HG03457 (cell line): ENCODE results near the gene NXNL1.
A peak's percentile ranks its signal among the peaks of the same experiment; 100 is the strongest.

Source experiments
- ATAC-seq: cut with Tn5 transposase; IDR thresholded peaks from one replicate; pipeline ENCODE4 v1.9.1; 2021; ENCODE audit warnings: moderate number of reproducible peaks; ENCODE audit not compliant: unreplicated experiment

The NXNL1 gene

GRCh38 chr19:17421942-17422341 is 38.8 kb downstream of the NXNL1 start:
- no peak for ATAC-seq

- peak; percentile 9 for ATAC-seq
Observed at GRCh38 chr19:17420475-17420924, 40.2 kb downstream of the NXNL1 start.

- ATAC-seq = peak; percentile 60
Observed at GRCh38 chr19:17419621-17420474, 40.9 kb downstream of the NXNL1 start, which contains the start of gene MVB12A. Gene MVB12A, plus strand, starts transcription at chr19:17420047. Its CDS starts 89 bp downstream, at chr19:17420136.

- no peak for ATAC-seq
Observed at GRCh38 chr19:17419154-17419620, 41.5 kb downstream of the NXNL1 start.

GRCh38 chr19:17418710-17419109 is 42.0 kb downstream of the NXNL1 start:
- ATAC-seq = no peak

GRCh38 chr19:17415121-17415520 is 45.6 kb downstream of the NXNL1 start:
- no peak for ATAC-seq

GRCh38 chr19:17414097-17414496 is 46.6 kb downstream of the NXNL1 start:
- no peak for ATAC-seq

- ATAC-seq = no peak
Observed at GRCh38 chr19:17411801-17412200, 48.9 kb downstream of the NXNL1 start.

GRCh38 chr19:17409990-17410389 is 50.7 kb downstream of the NXNL1 start:
- no peak for ATAC-seq

GRCh38 chr19:17406887-17407196 is 53.9 kb downstream of the NXNL1 start:
- ATAC-seq = no peak

- ATAC-seq = no peak
Observed at GRCh38 chr19:17406046-17406886, 54.5 kb downstream of the NXNL1 start.
